Measurements from ENCODE around the gene AADAT.

- TF ChIP-seq EZH2 (IDR thresholded peaks at IDR 0.05; ENCODE audit: low read length, unreplicated experiment) (no peak), CTCF (conservative IDR thresholded peaks at IDR 0.05; ENCODE audit: low read depth, low read length) (no peak)
Measured at GRCh38 chr4:170106900-170107299, 17.1 kb upstream of the AADAT start.

All from PC-3 (cell line).